ENCODE results near the gene PCDH8. TPM values are rescaled to one million over a fixed set of nuclear protein-coding genes. Genes with fewer than 3 reads are reported as not detected.

PCDH8 gene
- total RNA-seq, 4 donors from 2014 or later: not detected

GRCh38 chr13:52885141-52885540 is 36.7 kb upstream of the PCDH8 start:
- no peak for TF ChIP-seq CTCF (IDR thresholded peaks at IDR 0.05; ENCODE audit: low read depth)

GRCh38 chr13:52884429-52885010 is 36.1 kb upstream of the PCDH8 start:
- TF ChIP-seq CTCF (IDR thresholded peaks at IDR 0.05; ENCODE audit: low read depth): no peak

- no peak for TF ChIP-seq CTCF (IDR thresholded peaks at IDR 0.05; ENCODE audit: low read depth)
These were observed 34.3 kb upstream of the PCDH8 start for GRCh38 chr13:52882785-52883184.

- TF ChIP-seq CTCF (IDR thresholded peaks at IDR 0.05; ENCODE audit: low read depth): no peak
These were observed 31.7 kb upstream of the PCDH8 start for GRCh38 chr13:52879950-52880741.

- TF ChIP-seq CTCF (IDR thresholded peaks at IDR 0.05; ENCODE audit: low read depth): no peak
These were observed 30.4 kb upstream of the PCDH8 start for GRCh38 chr13:52878831-52879230.

GRCh38 chr13:52870143-52870542 is 21.7 kb upstream of the PCDH8 start:
- no peak for TF ChIP-seq CTCF (IDR thresholded peaks at IDR 0.05; ENCODE audit: low read depth)

- TF ChIP-seq CTCF (IDR thresholded peaks at IDR 0.05; ENCODE audit: low read depth): no peak
These were observed 21.2 kb upstream of the PCDH8 start for GRCh38 chr13:52869621-52870020.

All from subcutaneous adipose tissue (tissue), 4 donors.